Measurements from ENCODE around the gene TMEM236. TPM values are rescaled to one million over a fixed set of nuclear protein-coding genes. Genes with fewer than 3 reads are reported as not detected.

TMEM236 gene
- total RNA-seq, 3 donors from 2014 or later = 37.8 to 80.8 (median 59.9) TPM

DNA sequence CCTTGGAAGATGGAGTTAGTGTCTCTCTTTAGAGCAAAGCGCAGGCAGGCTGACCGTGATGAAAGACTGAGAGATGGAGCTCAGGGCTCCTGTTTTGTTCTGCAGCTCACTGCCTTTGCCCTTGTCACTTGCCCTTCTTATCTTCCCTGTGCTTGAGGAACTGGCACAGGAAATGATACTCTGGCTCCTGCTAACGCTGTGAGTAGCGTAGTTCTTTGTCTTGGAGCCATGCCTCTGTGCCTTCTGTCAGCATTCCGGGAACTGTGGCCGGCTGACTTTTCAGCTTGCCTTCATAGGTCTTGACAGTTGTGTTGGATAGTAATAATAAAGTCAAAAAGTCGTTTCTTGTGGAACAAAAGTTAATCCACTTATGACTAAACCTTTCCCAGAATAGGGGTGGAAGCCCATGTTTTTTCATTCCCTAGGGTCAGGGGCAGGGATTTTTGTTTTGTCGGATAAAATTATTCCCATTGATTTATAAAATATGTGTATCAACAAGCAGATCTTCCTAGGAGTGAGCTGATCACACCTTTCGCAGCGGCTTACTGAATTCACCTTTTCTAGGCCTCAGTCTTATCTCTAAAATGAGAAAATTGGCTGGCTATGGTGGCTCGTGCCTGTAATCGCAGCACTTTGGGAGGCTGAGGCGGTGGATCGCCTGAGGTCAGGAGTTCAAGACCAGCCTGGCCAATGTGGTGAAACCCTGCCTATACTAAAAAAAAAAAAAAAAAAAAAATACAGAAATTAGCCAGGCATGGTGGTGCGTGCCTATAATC lies 16.6 kb upstream of the TMEM236 start:
- Histone ChIP-seq H3K9me3 (no peaks in the 10 kb centered on the region), H3K4me3 (no peak overlapping the region), H3K36me3 (ENCODE audit: low read depth) (no peaks in the 10 kb centered on the region), H3K4me1 (ENCODE audit: low read depth) (peaks cover 15% of the 10 kb centered on the region)
- TF ChIP-seq, protein P1, sequence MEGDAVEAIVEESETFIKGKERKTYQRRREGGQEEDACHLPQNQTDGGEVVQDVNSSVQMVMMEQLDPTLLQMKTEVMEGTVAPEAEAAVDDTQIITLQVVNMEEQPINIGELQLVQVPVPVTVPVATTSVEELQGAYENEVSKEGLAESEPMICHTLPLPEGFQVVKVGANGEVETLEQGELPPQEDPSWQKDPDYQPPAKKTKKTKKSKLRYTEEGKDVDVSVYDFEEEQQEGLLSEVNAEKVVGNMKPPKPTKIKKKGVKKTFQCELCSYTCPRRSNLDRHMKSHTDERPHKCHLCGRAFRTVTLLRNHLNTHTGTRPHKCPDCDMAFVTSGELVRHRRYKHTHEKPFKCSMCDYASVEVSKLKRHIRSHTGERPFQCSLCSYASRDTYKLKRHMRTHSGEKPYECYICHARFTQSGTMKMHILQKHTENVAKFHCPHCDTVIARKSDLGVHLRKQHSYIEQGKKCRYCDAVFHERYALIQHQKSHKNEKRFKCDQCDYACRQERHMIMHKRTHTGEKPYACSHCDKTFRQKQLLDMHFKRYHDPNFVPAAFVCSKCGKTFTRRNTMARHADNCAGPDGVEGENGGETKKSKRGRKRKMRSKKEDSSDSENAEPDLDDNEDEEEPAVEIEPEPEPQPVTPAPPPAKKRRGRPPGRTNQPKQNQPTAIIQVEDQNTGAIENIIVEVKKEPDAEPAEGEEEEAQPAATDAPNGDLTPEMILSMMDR (IDR thresholded peaks at IDR 0.05) = no peak
- DNase-seq = no peak
- no peak for ATAC-seq
- intact Hi-C loops (cut with DNase I, micrococcal nuclease) = no loop called here

DNA sequence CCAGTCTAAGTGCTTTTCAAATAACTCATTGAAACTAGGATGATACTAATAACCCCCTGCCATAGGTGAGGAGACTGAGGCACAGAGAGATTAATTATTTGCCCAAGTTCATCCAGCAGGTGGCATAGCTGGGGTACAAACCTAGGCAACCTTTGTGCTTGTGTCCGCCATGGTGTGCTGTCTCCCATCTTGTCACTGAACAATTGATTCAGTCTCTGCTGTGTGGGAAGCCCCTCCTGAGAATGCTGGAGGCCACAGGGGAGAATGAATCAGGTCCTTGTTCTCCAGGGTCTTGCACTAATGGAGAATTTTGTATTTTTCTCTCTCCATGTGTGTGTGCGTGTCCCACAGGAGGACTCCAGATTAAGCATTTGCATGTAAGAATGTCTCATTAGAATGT lies 15.8 kb upstream of the TMEM236 start:
- TF ChIP-seq, protein P1 (IDR thresholded peaks at IDR 0.05) = no peak
- Histone ChIP-seq H3K4me1 (ENCODE audit: low read depth) (peaks cover 8% of the 10 kb centered on the region), H3K4me3 (no peak overlapping the region), H3K9me3 (no peaks in the 10 kb centered on the region), H3K36me3 (ENCODE audit: low read depth) (no peaks in the 10 kb centered on the region)
- intact Hi-C loops (cut with DNase I, micrococcal nuclease) = no loop called here
- DNase-seq (no peak), ATAC-seq (no peak)

DNA sequence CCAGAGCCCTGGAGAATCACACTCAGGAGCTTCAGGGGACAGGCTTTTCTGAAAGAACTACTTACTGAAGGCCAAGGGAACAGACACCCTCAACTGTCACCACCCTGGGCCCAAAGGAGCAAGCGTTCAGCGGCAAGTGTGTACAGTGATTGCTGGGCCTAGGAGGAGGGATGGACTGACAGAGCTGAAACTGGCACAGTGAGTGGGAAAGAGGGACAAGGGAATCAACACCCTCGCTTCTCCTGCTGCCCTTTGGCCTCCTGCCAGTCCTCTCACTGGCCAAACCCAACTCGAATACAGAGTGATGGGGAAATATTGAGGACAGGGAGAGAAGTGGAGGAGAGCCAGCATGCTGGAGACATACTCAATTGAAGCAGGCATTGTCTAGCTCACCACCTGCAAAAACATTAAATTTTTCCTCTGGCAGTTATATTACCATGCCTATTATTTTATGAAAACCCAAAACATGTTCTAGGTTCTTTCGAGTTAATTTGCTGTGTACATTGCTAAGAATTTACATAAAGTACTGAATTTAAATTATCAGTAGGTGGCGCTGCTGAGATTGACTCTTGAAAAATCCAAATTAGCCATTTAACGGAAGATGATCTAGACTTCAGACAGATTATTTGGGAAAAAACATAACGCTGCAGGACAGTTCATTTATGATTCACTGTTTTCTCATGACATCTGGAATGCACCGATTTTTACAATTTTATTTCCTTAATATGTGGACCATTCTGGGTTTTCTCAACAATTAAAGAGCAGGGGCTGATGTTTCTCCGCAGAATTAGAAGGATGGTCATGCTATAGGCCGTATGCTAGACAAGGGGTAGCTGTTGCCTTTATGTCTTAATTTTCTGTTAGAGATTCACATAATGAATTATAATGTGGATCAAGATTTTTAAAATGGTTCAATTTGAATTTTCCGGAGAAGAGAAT lies 14.7 kb upstream of the TMEM236 start:
- Histone ChIP-seq H3K4me1 (ENCODE audit: low read depth) (peaks cover 3% of the 10 kb centered on the region), H3K4me3 (no peak overlapping the region), H3K36me3 (ENCODE audit: low read depth) (no peaks in the 10 kb centered on the region), H3K9me3 (no peaks in the 10 kb centered on the region)
- TF ChIP-seq, protein P1 (IDR thresholded peaks at IDR 0.05) = peak; percentile 40
- DNase-seq = no peak
- ATAC-seq = peak; percentile 57
- intact Hi-C loops (cut with DNase I, micrococcal nuclease) = no loop called here

DNA sequence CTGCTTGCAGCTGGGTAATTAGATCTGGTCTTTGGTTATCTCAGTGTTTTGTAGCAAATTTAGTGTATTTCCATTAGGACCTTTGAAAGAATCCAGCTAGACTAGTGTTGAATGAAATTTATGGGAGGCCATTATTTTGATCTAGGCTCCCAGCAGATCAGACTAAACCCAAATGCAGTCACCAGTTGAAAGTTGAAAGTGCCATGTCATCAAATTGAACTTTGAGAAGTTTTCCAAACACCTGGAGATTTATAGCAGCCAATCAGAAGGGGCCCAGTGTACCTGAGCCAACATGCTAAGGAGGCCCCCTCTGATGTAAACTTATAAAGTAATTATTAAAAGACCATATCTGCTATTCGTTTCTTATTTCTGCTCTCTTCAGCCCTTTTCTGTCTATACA lies 11.3 kb upstream of the TMEM236 start:
- Histone ChIP-seq H3K4me3 (no peak overlapping the region), H3K36me3 (ENCODE audit: low read depth) (no peaks in the 10 kb centered on the region), H3K9me3 (no peaks in the 10 kb centered on the region), H3K4me1 (ENCODE audit: low read depth) (peaks cover 5% of the 10 kb centered on the region)
- DNase-seq (no peak), ATAC-seq (no peak)
- intact Hi-C loops (cut with DNase I, micrococcal nuclease) = loop anchor here in 1 of 2 donors (10.0 kb wide), 1 partner anchor 136 kb away; no protein-coding TSS in a partner anchor
- TF ChIP-seq, protein P1 (IDR thresholded peaks at IDR 0.05) = no peak

DNA sequence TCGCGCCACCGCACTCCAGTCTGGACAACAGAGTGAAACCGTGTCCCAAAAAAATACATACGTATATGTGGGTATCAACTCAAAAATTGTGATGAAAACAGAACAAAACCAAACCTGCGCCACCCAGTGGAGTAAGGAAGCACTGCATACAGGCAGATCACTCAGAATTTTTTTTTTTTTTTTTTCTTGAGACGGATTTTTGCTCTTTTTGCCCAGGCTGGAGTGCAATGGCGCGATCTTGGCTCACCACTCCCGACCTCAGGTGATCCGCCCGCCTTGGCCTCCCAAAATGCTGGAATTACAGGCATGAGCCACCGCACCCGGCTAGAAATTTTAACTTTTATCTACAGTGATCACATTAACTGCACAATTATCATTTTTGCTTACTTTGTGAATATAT lies 9.1 kb upstream of the TMEM236 start:
- TF ChIP-seq, protein P1 (IDR thresholded peaks at IDR 0.05) = peak; percentile 80
- no peaks in the 10 kb centered on the region for H3K9me3 ChIP-seq
- DNase-seq = peak in 2 of 3 donors; percentile 66 to 80
- no peak overlapping the region for H3K4me3 ChIP-seq
- peak; percentile 61 for ATAC-seq
- H3K4me1 ChIP-seq (ENCODE audit: low read depth) = peaks cover 5% of the 10 kb centered on the region
- intact Hi-C loops (cut with DNase I, micrococcal nuclease) = loop anchor here in 1 of 2 donors (10.0 kb wide), 1 partner anchor 138 kb away; no protein-coding TSS in a partner anchor
- no peaks in the 10 kb centered on the region for H3K36me3 ChIP-seq (ENCODE audit: low read depth)

Measured in mucosa of descending colon (tissue), 3 donors.